ENCODE measurements around the gene FXN. TPM values are rescaled to one million over a fixed set of nuclear protein-coding genes. Genes with fewer than 3 reads are reported as not detected.
"Not testable (repeated sequence)": the region's sequence is repeated elsewhere in the genome, so short reads cannot be mapped to it uniquely, and the experiment has no call there.

The FXN gene
- total RNA-seq, 3 donors from 2014 or later = 3.8 to 7.5 (median 6.9) TPM

DNA sequence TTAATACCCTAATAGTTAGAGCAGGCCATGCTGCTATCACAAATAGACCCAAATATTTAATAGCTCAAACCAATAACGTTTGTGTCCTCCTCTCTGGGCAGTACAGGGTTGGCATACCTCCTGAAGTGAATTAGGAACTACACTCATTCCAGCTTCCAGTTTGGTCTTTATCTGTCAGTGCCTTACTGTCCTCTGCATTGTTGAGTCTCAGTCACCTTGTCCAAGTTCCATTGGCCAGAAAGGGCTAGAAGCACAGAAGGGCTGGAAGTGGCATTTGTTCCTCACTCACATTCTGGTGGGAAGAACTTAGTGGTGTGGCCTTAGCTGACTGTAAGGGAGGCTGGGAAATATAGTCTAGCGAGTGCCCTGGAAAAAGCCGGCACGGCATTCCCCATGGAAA is 11.2 kb downstream of the FXN start:
- DNase-seq (ENCODE audit: low spot score in 2 of 2) = no peak
- intact Hi-C loops (cut with DNase I; ENCODE audit: low total_unique reads) = no loop called here
- Histone ChIP-seq H3K4me3 (no peak overlapping the region), H3K27ac (no peak overlapping the region), H3K4me1 (no peaks in the 10 kb centered on the region), H3K36me3 (no peaks in the 10 kb centered on the region), H3K9me3 (no peaks in the 10 kb centered on the region), H3K27me3 (no peaks in the 10 kb centered on the region)
- TF ChIP-seq POLR2AphosphoS5 (IDR thresholded peaks at IDR 0.05) (no peak), POLR2A (IDR thresholded peaks at IDR 0.05) (no peak), CTCF (IDR thresholded peaks at IDR 0.05) (no peak)

DNA sequence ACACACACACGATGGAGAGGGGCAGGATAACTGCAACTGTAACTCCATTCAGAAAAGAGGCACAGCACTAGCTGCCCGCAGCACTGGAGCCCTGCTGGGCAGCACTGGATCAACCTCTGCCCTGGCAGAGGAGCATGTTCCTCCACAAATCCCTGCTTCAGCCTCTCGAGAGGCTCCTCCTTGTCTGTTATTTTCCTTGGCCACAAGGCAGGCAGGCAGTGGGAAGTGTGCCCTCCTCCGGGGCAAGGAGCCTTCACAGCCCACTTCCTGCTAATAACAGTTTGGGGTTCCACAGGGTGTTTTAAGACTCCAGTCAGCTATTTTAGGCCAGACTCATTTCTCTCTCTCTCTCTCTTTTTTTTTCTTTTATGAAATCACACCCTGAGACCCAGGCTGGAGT is 11.8 kb downstream of the FXN start:
- Histone ChIP-seq H3K36me3 (no peaks in the 10 kb centered on the region), H3K27me3 (no peaks in the 10 kb centered on the region), H3K4me1 (no peaks in the 10 kb centered on the region), H3K9me3 (no peaks in the 10 kb centered on the region), H3K4me3 (no peak overlapping the region), H3K27ac (no peak overlapping the region)
- TF ChIP-seq POLR2A (IDR thresholded peaks at IDR 0.05) (no peak), POLR2AphosphoS5 (IDR thresholded peaks at IDR 0.05) (no peak), CTCF (IDR thresholded peaks at IDR 0.05) (no peak)
- intact Hi-C loops (cut with DNase I; ENCODE audit: low total_unique reads) = no loop called here
- DNase-seq (ENCODE audit: low spot score in 2 of 2) = no peak

DNA sequence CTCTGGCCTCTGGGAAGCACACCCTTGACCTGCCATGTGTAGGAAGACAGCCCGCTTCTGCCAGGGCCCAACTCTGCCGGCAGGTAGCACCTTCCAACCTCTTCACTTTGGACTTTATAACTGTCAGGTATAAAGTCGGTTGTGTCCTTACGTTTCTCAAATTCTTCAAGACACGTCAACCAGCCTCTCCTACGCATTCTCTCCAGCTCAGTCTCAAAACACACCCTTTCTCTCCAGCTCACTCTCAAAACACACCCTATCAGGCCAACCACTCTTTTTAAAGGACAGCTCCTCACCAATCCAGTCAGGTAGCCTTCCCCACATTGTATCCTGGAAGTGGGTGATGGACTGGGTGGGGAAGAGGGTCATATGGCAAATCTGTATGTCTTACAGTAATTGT is 13.5 kb downstream of the FXN start:
- Histone ChIP-seq H3K9me3 (no peaks in the 10 kb centered on the region), H3K4me1 (no peaks in the 10 kb centered on the region), H3K27ac (no peak overlapping the region), H3K27me3 (no peaks in the 10 kb centered on the region), H3K36me3 (no peaks in the 10 kb centered on the region), H3K4me3 (no peak overlapping the region)
- DNase-seq (ENCODE audit: low spot score in 2 of 2) = no peak
- intact Hi-C loops (cut with DNase I; ENCODE audit: low total_unique reads) = no loop called here
- no peak for TF ChIP-seq POLR2AphosphoS5 (IDR thresholded peaks at IDR 0.05)
- no peak for TF ChIP-seq POLR2A (IDR thresholded peaks at IDR 0.05)
- TF ChIP-seq CTCF (IDR thresholded peaks at IDR 0.05) = no peak

GRCh38 chr9:69050936-69051335 is 15.4 kb downstream of the FXN start:
- H3K4me3 ChIP-seq; H3K27ac ChIP-seq; H3K36me3 ChIP-seq; H3K4me1 ChIP-seq; DNase-seq (ENCODE audit: low spot score in 2 of 2); H3K9me3 ChIP-seq; H3K27me3 ChIP-seq: not testable (repeated sequence)
- intact Hi-C loops (cut with DNase I; ENCODE audit: low total_unique reads) = loop anchor here (10.0 kb wide), 1 partner anchor 144 kb away; no protein-coding TSS in a partner anchor

GRCh38 chr9:69054989-69055388 is 19.4 kb downstream of the FXN start:
- no peaks in the 10 kb centered on the region for H3K36me3 ChIP-seq
- H3K27ac ChIP-seq = no peak overlapping the region
- H3K9me3 ChIP-seq = no peaks in the 10 kb centered on the region
- no peaks in the 10 kb centered on the region for H3K27me3 ChIP-seq
- DNase-seq (ENCODE audit: low spot score in 2 of 2) = no peak
- TF ChIP-seq CTCF (IDR thresholded peaks at IDR 0.05) (no peak), POLR2AphosphoS5 (IDR thresholded peaks at IDR 0.05) (no peak)
- H3K4me1 ChIP-seq = no peaks in the 10 kb centered on the region
- no peak overlapping the region for H3K4me3 ChIP-seq
- intact Hi-C loops (cut with DNase I; ENCODE audit: low total_unique reads) = loop anchor here (10.0 kb wide), 1 partner anchor 140 kb away; no protein-coding TSS in a partner anchor

All from breast epithelium (tissue), 4 donors.